UCSD-AML1 (cell line): ENCODE results near the gene RIBC2.
"Not testable (repeated sequence)": the region's sequence is repeated elsewhere in the genome, so short reads cannot be mapped to it uniquely, and the experiment has no call there.

Source experiments
- DNase-seq: peaks from one replicate; lab custom pipeline; 2025; ENCODE audit not compliant: unreplicated experiment; lab: John Stamatoyannopoulos, UW

The RIBC2 gene

GRCh38 chr22:45424241-45424731 is 10.8 kb downstream of the RIBC2 start:
- no peak for DNase-seq

GRCh38 chr22:45425101-45425500 is 11.6 kb downstream of the RIBC2 start:
- DNase-seq: no peak

GRCh38 chr22:45425531-45426265 is 12.2 kb downstream of the RIBC2 start:
- no peak for DNase-seq

GRCh38 chr22:45426387-45426786 is 12.9 kb downstream of the RIBC2 start:
- DNase-seq: no peak

GRCh38 chr22:45427114-45427513 is 13.6 kb downstream of the RIBC2 start:
- no peak for DNase-seq

GRCh38 chr22:45428391-45429385 is 15.2 kb downstream of the RIBC2 start:
- DNase-seq: no peak

- DNase-seq: no peak
These were observed 15.9 kb downstream of the RIBC2 start for GRCh38 chr22:45429424-45429823.

- no peak for DNase-seq
These were observed 16.7 kb downstream of the RIBC2 start for GRCh38 chr22:45429981-45430775.

GRCh38 chr22:45430871-45431270 is 17.4 kb downstream of the RIBC2 start:
- no peak for DNase-seq

- DNase-seq: no peak
These were observed 21.5 kb downstream of the RIBC2 start for GRCh38 chr22:45434981-45435380.

GRCh38 chr22:45435544-45436139 is 22.1 kb downstream of the RIBC2 start:
- peak; percentile 79 for DNase-seq

GRCh38 chr22:45436871-45437517 is 23.5 kb downstream of the RIBC2 start:
- DNase-seq: not testable (repeated sequence)

GRCh38 chr22:45438336-45438735 is 24.8 kb downstream of the RIBC2 start:
- DNase-seq: no peak

- DNase-seq: not testable (repeated sequence)
These were observed 27.2 kb downstream of the RIBC2 start for GRCh38 chr22:45440688-45441087.

- peak; percentile 30 for DNase-seq
These were observed 27.6 kb downstream of the RIBC2 start for GRCh38 chr22:45441138-45441537.

GRCh38 chr22:45442116-45442515 is 28.6 kb downstream of the RIBC2 start:
- no peak for DNase-seq

GRCh38 chr22:45444168-45444567 is 30.7 kb downstream of the RIBC2 start:
- no peak for DNase-seq

- DNase-seq: no peak
These were observed 31.7 kb downstream of the RIBC2 start for GRCh38 chr22:45445031-45445710.

- no peak for DNase-seq
These were observed 32.7 kb downstream of the RIBC2 start for GRCh38 chr22:45446216-45446615.
